ENCODE results near the gene TSR1. TPM values are rescaled to one million over a fixed set of nuclear protein-coding genes. Genes with fewer than 3 reads are reported as not detected.

The TSR1 gene
- polyA plus RNA-seq, 1 of the 3 experiments (the other 2 are of a cell fraction), result 26.7 TPM

- no peak overlapping the region for H2AFZ ChIP-seq (ENCODE audit: low read depth)
- CTCF ChIA-PET, result interaction anchor here (0.7 to 2.8 kb wide), 7 partner anchors 18 to 226 kb away, joined by 3 to 22 read pairs (median 3); partner anchors contain the start of gene HIC1
- POLR2A ChIA-PET, result no interaction called here
These were observed 56.5 kb downstream of the TSR1 start for GRCh38 chr17:2279707-2280106.

More at GRCh38 chr17:2279707-2280106, 56.5 kb downstream of the TSR1 start:
- H3K36me3 ChIP-seq (replicated peaks in 1 of 2; ENCODE audit: control insufficient read depth in 1 of 2, insufficient read depth in 2 of 2, low read length in 1 of 2), result peaks cover 49 to 50% of the 10 kb centered on the region in 2 experiments
- DNase-seq, result no peak
- no peak overlapping the region for H3K4me2 ChIP-seq
- no peaks in the 10 kb centered on the region for H3K27me3 ChIP-seq (ENCODE audit: insufficient read depth)
- no peak overlapping the region for H3K9ac ChIP-seq
- H3K27ac ChIP-seq (ENCODE audit: low read depth in 2 of 2, low read length in 1 of 2), result no peak overlapping the region
- no peak for TF ChIP-seq RAD21 (IDR thresholded peaks at IDR 0.05; ENCODE audit: low read length)
- no peak for TF ChIP-seq SMC3 (IDR thresholded peaks at IDR 0.05; ENCODE audit: low read depth, low read length)
- no peak for TF ChIP-seq SIN3A (IDR thresholded peaks at IDR 0.05; ENCODE audit: borderline replicate concordance, low read depth, low read length)
- TF ChIP-seq MAX (IDR thresholded peaks at IDR 0.05; ENCODE audit: low read depth), result no peak
- no peak for TF ChIP-seq FOXJ3 (CRISPR knock-in tag; IDR thresholded peaks at IDR 0.05)
- TF ChIP-seq MXI1 (IDR thresholded peaks at IDR 0.05; ENCODE audit: low read depth, low read length), result no peak
- no peak for TF ChIP-seq CHD2 (IDR thresholded peaks at IDR 0.05; ENCODE audit: low read length, partially characterized antibody)
- TF ChIP-seq GATA2 (CRISPR knock-in tag; IDR thresholded peaks at IDR 0.05), result no peak
- no peak for TF ChIP-seq NRF1 (IDR thresholded peaks at IDR 0.05; ENCODE audit: low read depth, low read length)
- no peak for TF ChIP-seq USF1 (IDR thresholded peaks at IDR 0.05; ENCODE audit: borderline replicate concordance, low read depth)
- TF ChIP-seq ZBTB33 (IDR thresholded peaks at IDR 0.05; ENCODE audit: borderline replicate concordance, low read depth), result no peak
- TF ChIP-seq YY1 (IDR thresholded peaks at IDR 0.05; ENCODE audit: low read depth), result no peak
- TF ChIP-seq POLR2AphosphoS5 (IDR thresholded peaks at IDR 0.05; ENCODE audit: low read depth, low read length), result no peak
- no peak for TF ChIP-seq EP300 (IDR thresholded peaks at IDR 0.05; ENCODE audit: borderline replicate concordance in 1 of 2, low read depth in 1 of 2, low read length in 1 of 2)
- no peak for TF ChIP-seq FOSL2 (IDR thresholded peaks at IDR 0.05; ENCODE audit: borderline replicate concordance, low read depth)
- TF ChIP-seq USF2 (IDR thresholded peaks at IDR 0.05; ENCODE audit: borderline replicate concordance, low read depth, low read length), result no peak
- no peak for TF ChIP-seq RFX5 (IDR thresholded peaks at IDR 0.05; ENCODE audit: low read length)
- no peak for TF ChIP-seq TCF12 (IDR thresholded peaks at IDR 0.05)
- no peaks in the 10 kb centered on the region for H3K9me2 ChIP-seq
- H3F3A ChIP-seq (replicated peaks; ENCODE audit: insufficient read depth), result peaks cover 10% of the 10 kb centered on the region
- WGBS (ENCODE audit: low lambda C conversion rate), result 98% methylated on average over 9 of the region's 9 CpGs
- H3K4me3 ChIP-seq (ENCODE audit: low read depth in 2 of 2, low read length in 1 of 2), result no peak overlapping the region
- no peaks in the 10 kb centered on the region for H3K9me3 ChIP-seq
- no peaks in the 10 kb centered on the region for H3K79me2 ChIP-seq (ENCODE audit: insufficient read depth)
- H3K4me1 ChIP-seq (ENCODE audit: control insufficient read depth in 1 of 2, insufficient read depth in 2 of 2, low read depth in 1 of 2, low read length in 1 of 2), result no peaks in the 10 kb centered on the region; a peak in 1 of 4 replicates
- no peaks in the 10 kb centered on the region for H4K20me1 ChIP-seq (ENCODE audit: insufficient read depth)

Data from SK-N-SH (cell line).